ENCODE measurements around the gene IQSEC1.
A peak's percentile ranks its signal among the peaks of the same experiment; 100 is the strongest.

IQSEC1 gene

DNA sequence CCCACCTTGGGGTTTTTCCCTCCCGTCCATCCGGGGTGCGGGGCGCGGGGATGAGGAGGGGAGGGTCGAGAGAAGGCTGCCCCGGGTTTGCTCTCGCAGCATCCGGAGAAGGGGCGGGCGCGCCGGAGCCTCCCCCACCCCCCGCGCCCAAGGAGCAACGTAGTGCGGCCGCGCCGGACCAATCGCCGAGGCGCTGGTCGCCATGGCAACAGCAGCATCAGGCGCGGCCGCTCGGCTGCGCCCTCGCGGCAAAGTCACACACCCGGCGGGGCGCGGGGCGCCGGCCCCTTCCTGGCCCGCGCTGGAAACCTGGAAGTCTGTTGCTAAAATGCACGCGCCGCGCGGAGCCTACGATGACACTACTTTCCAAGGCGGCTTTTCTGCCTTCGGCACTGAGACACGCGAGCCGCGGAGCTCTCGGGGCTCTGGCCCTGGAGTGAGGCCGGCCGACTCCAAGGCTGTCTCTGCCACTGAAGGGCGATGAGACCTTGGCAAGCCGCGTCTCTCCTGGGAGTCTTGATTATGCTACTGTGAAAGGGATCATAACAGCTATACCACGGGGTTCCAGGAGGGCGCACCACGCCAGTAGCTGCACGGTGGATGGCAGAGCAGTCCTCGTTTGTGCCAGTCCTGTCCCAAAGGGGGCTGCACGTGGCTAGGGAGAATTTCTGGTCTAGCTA is at the start of gene IQSEC1:
Gene IQSEC1, minus strand, starts transcription at position 104 of the 680 bp plus-strand sequence. CDS start 415 bp downstream, outside the sequence.
- peak; percentile 39 to 66 for DNase-seq (ENCODE audit: low read depth in 2 of 2)

DNA sequence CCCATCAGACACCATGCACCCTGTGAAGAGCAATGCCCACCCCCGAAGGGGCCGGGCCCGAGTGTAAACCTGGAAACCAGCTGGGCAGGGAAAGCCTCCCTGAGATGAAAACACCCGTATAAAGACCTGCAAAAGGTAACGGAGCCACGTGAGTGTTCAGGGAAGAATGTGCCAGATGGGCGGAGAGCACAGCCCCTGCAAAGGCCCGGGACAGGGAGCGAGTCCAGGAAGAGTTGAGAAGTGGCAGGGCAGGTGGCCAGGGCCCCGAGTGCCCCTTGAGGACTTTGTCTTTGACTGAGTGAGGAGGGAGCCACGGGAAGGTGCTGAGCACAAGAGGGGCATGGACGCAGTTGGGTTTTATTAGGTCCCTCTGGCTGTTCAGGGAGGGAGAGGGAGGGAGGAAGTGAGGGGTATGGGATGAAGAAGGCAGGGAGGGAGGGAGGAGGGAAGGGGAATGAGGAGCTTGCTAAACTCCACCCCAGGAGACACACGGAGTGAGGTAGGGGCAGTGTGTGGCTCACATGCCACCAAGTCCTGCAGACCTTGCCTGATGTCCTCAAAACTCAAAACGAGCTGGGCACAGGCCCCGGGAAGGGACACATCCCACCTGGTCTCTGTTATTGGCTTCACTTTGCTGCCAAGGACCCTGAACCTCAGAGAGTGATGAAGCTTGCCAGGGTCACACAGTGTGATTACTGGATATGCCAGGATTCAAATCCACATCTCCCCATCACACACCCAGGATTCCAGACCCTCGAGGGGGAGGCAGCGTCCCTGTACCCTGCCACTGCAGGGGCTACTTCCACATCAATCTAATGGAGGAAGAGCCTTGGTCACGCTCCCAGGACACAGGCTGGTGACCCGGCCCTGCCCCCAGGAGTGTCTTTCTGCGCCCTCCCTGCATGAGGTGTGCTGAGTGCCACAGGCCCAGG is 49.1 kb upstream of the IQSEC1 start:
- no peak for DNase-seq (ENCODE audit: low read depth in 2 of 2)

DNA sequence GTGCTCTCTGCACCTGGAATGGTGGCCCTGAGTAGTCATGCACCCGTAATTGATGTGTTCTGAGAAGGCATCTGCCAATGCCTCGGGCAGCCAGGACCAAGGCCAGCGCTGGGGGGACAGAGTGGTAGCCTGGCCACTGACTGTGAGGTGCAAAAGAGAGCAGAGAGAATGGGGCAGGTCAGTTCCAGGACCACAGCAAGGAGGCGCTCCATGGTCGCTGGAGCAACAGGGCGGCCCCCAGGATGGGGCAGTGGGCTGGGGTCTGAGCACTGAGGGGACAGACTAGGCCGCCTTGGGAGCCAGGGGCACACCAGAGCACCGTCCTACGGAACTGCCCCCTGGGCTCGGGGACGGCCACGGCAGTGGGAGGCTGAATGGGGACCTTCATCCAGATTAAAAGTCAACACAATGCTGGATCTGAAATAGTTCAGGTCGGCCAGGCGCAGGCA is 48.3 kb upstream of the IQSEC1 start:
- DNase-seq (ENCODE audit: low read depth in 2 of 2): no peak

DNA sequence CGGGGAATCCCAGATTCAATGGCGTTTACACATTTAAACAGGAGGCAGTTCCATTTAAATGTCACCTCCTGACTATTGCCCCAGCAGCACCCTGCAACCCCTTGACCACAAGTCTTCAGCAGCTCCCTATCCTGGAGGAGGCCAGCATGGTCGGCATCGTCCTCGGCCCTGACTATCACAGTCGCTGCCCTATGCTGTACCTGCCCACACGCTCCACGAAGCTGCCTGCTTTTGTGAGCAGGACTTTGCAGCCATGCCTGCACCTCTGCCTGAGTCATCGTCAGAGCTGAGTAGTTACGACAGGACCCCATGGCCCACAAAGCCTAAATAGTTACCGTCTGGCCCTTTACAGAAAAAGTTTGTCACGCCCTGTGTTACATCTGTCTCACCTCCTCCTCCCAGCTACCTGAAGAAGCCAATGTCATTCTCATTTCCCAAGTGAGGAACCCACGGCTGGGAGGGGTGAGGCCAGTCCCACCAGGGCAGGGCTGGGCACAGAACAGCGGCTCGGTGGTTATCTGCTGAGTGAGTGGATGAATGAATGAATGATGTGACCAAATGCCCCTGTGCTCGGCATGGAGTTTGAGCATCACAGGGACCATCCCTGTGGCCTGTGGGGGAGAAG is 47.8 kb upstream of the IQSEC1 start:
- DNase-seq (ENCODE audit: low read depth in 2 of 2): no peak

DNA sequence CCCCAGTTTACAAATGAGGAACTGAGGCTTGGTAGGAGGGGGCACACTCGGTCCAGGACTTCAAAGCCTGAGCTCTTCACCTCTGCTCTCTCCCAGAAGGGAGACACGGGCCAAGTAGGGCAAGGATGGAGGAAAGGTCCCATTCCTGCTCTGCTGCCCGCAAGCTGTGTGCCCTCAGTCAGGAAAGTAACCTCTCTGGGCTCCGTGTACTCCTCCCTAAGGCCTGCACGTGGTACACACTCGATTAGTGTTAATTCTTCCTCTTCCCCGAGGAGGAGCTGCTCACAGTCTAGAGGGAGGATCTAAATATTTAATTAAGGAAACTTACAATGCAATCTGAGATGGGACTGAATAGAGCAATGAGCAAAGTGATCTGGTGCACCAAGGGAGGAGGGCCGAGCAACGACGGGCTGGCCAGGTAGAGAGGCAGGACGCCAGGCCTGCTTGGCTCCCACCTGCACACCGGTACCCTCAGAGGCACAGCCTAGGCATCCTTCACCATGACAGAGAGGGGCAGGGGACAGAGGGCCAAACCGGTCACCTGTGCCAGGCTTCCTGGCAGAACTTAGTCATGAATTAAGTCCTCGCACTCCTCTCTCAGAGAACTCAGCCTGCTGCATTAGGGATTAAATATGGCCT is 47.2 kb upstream of the IQSEC1 start:
- DNase-seq (ENCODE audit: low read depth in 2 of 2): no peak

DNA sequence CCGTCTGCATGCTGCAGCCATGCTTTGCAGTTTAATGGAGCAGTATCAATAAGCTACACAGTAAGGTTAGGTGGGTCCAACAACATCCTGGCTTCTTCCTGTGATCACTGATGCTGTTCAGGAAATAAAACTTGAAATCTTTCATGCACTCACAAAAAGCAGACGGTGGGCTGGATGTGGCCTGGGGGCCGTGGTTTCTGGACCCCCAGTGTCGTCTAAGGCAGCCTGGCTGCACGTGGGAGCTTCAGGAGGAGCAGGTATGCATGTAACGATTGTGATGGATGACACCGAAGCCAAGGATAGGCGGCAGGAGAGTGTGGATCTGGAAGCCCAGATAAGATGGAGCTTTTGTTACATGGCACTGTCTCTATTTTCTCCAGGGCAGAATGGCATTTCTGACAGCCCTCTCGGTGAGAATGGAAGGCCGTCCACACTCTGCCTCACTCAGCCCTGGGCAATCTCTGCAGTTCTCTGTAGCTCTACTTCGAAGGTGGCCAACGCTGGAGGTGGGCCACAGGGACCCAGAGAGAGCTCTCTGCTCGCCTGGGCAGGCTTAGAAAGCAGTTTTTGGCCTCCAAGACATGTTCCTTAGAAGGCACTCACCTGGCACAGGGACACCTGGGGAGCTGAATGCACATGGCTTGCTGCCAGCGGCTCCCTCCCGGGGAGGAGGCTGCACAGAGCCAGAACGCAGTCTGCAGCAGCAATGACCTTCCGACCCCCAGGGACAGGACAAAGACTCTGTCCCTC is 46.4 kb upstream of the IQSEC1 start:
- no peak for DNase-seq (ENCODE audit: low read depth in 2 of 2)

DNA sequence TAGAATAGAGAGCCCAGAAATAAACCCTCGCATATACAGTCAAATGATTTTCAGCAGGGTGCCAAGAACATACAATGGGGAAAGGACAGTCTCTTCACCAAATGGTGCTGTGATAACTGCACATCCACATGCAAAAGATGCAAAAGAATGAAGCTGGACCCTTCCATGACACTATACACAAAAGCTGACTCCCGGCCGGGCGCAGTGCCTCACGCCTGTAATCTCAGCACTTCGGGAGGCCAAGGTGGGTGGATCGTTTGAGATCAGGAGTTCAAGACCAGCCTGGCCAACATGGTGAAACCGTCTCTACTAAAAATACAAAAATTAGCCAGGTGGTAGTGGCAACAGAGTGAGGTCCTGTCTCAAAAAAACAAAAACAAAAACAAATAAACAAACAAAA is 43.2 kb upstream of the IQSEC1 start:
- DNase-seq (ENCODE audit: low read depth in 2 of 2): no peak

DNA sequence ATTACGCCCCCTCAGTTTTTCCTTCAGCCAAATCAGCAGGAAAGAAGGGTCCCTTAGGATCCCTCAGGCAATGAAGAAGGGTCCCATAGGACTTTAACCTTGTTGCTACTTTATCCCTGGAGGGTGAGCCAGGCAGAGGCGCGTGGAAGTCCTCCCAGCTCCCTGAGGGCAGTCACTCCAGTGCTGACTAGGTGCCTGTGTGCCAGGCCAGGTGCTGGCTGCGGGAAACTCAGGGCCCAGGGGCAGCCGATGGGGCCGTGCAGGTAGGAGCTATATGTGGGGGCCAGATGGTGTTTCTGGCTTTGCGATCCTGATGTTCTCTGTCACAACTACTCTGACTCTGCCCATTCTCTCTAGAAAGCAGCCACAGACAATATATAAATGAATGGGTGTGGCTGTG is 42.8 kb upstream of the IQSEC1 start:
- no peak for DNase-seq (ENCODE audit: low read depth in 2 of 2)

DNA sequence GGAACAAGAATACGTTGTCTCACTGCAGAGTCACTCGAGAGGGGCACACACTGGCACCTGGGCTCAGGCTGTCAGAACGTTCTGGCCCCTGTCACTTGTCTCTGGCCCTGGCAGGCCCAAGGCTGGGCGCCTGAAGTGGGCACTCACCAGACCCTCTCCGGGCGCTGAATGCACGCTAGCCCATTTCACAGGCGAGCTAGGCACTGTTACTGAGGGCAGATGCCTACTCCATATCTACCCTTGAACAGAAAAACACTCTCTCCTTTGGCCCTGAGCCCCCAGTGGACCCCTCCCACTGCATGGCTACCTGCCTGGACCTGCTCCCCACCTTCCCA is 42.3 kb upstream of the IQSEC1 start:
- no peak for DNase-seq (ENCODE audit: low read depth in 2 of 2)

DNA sequence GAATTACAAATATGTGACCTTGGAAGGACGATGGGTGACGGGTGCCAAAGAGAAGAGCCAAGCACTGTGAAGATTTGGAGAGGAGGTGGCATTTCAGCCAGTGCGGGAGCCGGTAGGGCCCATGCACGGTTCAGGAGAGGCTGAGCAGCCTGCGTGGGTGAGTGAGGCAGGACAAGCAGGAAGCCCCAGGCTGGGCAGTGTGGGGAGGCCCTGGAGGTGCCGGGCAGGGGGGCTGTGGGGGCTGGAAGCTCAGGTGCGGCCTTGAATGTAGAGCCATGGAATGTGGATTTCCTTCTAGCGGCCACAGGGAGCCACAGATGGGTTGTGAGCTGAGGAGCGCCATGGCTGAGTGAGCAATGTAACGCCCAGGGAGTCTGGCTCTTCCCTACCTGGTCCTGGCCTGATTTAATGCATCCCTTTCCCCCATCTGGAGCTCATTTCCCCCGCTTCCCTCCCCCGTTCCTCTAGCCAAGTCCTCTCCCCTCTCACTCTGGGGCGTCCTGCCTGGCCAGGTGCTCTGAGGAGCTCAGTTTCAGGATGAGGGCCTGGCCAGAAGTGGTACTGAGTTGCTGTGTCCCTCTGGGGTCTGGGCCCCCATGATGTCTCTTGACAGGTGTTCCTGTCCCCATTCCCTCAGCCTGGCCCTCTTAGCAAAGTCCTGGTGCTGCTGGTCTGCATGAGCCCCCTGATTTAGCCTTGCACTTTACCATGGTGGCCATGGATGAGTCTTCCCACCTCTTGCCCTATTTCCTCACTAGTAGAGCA is 41.8 kb upstream of the IQSEC1 start:
- no peak for DNase-seq (ENCODE audit: low read depth in 2 of 2)

DNA sequence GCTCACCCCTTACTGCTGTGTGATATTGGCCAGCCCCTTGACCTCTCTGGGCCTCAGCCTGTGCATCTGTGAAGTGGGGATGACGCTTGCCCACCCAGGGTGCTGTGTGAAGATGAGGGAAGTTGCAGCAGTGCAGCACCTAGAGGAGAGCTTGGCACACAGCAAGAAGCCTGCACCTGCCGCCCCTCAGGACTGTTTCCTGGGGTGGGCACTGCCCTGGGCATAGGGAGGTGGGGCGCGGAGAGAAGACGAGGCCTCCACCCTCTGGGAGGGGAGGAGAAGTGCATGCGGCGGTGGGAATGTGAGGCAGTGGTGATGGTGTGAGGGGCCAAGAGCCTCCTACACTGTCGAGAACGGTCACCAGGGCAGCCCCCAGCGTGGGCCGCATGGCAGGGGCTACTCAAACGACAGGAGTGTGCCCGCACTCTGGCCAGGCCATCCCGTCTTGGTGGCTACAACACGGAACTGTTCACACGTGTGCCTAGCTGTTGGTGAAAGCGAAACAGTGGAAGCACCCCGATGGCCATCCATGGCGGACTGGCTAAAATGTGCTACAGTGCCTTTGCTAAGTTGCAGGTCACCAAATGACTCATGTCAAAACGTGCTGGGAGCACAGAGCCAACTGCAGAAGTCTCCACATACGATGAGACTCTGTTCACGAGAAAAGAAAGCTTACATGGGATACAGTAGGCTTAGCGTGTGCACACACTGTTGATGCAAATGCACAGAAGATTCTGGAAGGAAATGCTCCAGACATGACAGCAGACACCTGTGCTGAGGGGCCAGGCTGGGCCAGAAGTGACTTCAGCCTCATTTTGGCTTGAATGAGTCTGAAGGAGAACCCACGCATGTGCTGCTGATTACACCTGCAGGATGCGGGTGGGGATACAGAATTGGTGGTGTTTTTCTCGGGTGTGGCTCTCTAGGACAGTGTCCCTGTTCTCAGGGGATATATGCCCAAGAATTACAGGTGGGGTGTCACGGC is 40.4 kb upstream of the IQSEC1 start:
- DNase-seq (ENCODE audit: low read depth in 2 of 2): no peak

DNA sequence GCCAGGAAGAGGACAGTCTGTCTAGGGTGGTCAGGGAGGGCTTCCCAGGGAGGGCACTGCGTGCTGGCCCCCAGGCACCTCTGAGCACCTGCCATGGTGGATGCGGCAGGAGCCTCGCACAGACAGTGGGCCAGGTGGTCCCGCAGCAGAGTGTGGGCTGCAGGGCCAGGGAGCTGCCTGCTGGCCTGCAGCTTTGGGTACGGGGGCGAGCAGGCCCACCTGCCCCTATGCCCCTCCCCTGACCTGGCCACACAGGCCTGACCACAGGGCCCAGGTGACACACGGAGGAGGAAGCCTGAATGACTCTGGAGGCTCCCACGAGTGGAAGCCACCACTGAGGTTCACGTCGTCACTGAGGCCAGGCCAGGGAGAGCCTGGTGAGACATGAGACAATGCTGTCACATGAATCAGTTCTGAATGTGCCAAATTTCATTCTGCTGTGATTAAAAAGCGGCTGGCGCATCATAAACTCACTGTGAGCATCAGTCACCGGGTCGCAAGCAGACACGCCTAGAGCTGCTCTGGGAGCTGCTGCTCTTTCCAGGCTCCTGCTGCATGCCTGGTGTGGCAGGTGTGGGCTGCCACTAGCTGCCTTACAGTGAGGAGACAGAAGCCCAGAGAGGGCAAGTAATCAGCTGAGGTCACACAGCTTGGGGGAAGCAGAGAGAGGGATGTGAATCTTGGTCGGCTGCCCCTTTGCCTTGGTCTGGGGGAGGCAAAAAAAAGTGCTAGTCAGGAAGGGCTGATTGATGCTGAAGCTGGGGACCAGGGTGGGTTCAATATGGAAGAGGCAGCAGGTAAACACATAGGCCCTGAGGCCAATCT is 39.5 kb upstream of the IQSEC1 start:
- no peak for DNase-seq (ENCODE audit: low read depth in 2 of 2)

DNA sequence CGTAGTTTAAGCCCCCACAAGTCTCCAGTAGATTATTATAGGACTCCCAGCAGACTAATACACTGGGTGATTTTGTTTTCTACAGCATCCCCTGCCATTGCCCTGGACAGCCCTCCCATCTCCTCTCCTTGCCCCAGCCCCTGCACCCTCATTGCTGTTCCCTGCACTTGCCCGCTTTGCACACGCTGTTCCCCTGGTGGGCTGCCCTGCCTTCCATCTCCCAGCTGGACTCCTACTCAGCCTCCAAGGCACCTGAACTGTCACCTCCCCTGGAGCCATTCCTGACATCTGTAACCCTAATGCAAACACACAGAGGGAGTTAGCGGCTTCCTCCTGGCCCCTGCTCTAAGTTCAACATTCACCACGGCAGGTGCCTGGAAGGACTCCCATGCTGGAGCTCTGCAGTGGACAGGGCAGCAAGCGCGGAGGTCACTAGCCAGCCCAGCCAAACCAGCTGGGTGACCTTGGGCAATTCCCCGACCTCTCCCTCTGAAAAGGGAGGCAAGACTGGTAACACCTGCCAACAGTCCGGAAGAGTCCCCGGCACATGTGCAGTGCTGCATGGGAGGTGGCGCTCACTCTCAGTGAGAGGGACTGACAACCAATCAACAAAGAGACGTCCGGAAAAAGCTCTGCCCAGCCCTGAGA is 38.8 kb upstream of the IQSEC1 start:
- no peak for DNase-seq (ENCODE audit: low read depth in 2 of 2)

DNA sequence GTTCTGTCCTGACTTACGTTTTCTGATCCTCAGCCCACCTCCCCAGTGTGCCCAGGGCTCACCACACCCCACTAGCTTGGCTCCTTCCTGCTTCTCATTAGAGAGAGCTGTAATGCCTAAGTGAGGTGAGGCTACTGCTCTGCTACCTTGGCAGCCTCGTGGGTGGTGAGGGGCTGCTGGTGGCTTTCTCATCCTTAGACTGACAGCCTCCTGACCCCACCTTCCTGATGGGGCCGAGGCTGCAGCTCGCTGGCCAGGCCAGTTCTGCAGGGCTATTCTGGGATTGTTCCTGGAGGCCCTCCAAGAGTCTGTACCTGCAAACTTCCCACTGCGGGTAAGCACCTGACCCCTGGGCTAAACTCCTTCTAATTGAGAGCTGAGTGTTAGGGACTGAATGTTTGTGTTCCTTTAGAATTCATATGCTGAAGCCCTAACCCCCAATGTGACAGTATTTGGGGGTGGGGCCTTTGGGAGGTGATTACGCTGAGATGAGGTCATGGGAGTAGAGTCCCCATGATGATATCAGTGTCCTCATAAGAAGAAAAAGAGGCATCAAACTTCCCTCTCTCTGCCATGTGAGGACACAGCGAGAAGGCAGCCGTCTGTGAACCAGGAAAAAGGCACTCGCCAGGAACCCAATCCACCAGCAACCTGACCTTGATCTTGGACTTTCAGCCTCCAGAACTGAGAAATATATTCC is 38.1 kb upstream of the IQSEC1 start:
- no peak for DNase-seq (ENCODE audit: low read depth in 2 of 2)

DNA sequence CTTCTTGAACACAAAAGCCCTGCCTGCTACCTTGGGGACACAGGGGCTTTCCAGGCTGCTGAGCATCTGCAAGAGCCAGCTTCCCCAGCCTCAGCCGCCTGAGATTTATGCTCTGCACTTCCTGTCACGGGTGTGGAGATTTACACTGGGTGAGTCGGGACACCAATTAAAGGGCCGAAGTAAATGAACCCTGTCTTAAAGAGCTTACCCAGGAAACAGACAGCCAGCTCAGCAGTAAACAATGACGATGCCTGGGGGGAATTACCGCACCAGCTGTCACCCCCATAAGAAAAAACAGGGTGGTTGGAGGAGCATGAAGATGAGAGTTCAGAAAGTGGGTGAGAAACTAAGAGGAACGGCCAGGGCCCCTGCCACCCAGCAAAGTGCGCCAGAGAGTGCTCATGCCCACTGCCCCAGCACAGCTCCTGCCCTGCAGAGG is 37.5 kb upstream of the IQSEC1 start:
- DNase-seq (ENCODE audit: low read depth in 2 of 2): no peak

DNA sequence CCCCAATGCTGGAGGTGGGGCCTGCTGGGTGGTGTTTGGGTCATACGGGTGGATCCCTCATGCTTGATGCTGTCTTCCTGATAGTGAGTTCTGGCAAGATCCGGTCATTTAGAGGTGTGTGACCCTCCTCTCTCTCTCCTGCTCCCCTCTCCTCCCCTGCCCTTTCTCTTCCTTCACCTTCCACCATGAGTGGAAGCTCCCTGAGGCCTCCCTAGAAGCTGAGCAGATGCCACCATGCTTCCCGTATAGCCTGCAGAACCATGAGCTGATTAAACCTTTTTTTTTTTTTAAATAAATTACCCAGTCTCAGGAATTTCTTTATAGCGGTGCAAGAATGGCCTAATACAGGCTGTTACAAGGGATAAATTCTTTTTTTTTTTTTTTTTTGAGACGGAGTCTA is 36.3 kb upstream of the IQSEC1 start:
- no peak for DNase-seq (ENCODE audit: low read depth in 2 of 2)

DNA sequence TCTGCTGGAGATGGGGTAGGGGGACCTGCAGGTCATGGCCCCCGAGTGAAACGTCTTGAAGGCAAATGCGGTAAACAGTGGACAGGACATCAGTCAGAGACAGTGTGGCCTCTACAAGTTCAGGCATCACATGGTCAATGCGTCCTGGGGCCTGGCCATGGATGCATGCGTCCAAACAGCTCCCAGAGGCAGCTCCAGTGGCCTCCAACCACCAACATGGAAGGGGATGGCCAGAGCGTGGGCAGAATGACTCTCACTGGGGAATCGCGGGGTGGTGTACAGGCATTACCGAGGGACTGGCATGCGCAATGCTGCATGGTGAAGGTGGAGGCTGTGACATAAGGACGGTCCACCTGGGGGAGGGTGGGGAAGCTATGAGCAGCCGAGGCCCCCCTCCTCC is 35.6 kb upstream of the IQSEC1 start:
- DNase-seq (ENCODE audit: low read depth in 2 of 2): no peak

All from stimulated activated CD4-positive, alpha-beta T cell treated with anti-CD3 and anti-CD28 coated beads, Interleukin-12 subunit alpha, Interleukin-12 subunit beta, amount 100 ng/mL, for 24 hours (primary cell).